Muscle layer of duodenum (tissue), 2 donors: Measurements from ENCODE around the gene PEMT.

ENCODE experiments used
- H3K27ac ChIP-seq: one replicate; pipeline ENCODE4 v1.7.0; 2013; ENCODE audit warnings: mild to moderate bottlenecking, low read length
- H3K27me3 ChIP-seq: one replicate; pipeline ENCODE4 v1.7.0; 2013; ENCODE audit warnings: low read depth, mild to moderate bottlenecking, control low read depth, low read length
- H3K36me3 ChIP-seq, 2 donors: one replicate each; pipeline ENCODE4 v1.7.0; 2013; ENCODE audit warnings: low read length in 2 of 2, control low read depth in 1 of 2, mild to moderate bottlenecking in 1 of 2; ENCODE audit not compliant: insufficient read depth in 2 of 2, control insufficient read depth in 1 of 2
- H3K4me1 ChIP-seq, 2 donors: one replicate each; pipeline ENCODE4 v1.7.0; 2013; ENCODE audit warnings: low read length in 2 of 2, mild to moderate bottlenecking in 2 of 2, control low read depth in 1 of 2, moderate library complexity in 1 of 2; ENCODE audit not compliant: insufficient read depth in 2 of 2, control insufficient read depth in 1 of 2
- H3K4me3 ChIP-seq, 2 donors: one replicate each; pipeline ENCODE4 v1.7.0; 2013; ENCODE audit warnings: low read length in 2 of 2, low read depth in 1 of 2, mild to moderate bottlenecking in 1 of 2
- H3K9me3 ChIP-seq, 2 donors: one replicate each; pipeline ENCODE4 v1.7.0; 2013; ENCODE audit warnings: low read length in 2 of 2, control low read depth in 1 of 2, mild to moderate bottlenecking in 1 of 2; ENCODE audit not compliant: control insufficient read depth in 1 of 2
- donor health status: healthy.

The PEMT gene

DNA sequence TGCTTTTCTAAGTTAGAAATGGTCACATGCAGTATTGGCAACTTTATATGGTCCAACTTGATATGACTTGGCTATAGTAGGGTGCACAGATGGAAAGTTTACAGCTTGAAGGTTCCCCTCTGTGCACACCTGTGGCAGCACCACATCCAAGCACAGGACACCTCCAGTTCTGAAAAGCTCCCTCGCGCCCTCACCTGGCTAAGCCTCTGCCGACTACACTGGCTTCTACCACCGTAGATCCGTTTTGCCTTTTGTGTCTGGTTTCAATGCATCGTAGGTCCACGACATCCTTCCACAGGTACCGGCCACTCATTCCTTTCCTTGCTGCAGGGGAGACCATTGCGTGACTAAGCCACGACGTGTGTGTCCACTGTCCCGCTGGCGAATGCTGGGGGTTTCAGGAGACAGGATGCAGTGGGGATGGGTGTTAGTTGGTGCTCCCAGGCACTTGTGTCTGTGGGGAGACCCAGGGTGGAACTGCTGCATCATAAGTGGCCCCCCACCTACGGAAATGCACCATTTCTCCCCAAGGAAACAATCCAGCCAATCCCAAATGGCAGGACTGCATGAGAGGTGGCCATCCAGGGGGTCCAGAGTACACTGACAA lies 90.4 kb downstream of the PEMT start:
- Histone ChIP-seq H3K27ac (no peak overlapping the region), H3K9me3 (no peaks in the 10 kb centered on the region), H3K27me3 (no peaks in the 10 kb centered on the region), H3K4me3 (no peak overlapping the region), H3K4me1 (peaks cover 0 to 5% of the 10 kb centered on the region in 2 donors), H3K36me3 (no peaks in the 10 kb centered on the region)

DNA sequence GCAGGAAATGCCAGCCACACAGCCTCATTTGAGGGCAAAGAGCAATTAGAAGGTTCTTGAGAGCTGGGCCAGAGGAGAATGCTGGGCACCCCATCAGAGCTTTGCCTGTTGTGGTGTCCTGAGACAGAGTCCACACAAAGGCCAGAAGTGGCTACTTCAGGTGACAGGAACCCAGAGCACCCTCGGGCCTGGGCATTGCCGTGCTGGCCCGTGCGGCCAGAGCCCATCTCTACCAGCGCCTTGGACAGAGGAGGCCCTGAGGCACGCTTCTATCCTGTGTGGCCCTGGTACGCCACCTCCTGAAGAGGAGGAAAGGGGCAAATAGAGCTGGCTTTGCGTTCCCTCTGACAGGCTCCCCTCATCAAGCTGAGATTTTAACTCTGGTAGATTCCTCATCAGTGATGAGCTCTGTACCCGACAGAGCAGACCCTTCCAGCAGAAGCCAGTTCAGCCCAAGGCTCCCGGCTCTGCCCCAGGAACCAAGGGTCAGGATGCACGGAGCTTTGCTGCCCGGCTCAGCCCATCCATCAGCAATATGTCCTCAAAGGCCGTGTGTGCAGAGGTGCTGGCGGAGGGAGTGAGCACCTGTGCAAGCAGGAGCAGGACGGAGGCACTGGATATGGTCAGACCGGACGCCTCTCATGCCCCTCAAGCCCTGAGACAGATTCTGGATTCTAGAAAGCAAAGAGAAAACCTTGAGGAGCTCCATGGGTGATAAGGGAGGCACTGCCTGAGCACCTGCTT lies 91.9 kb downstream of the PEMT start:
- H3K4me1 ChIP-seq, result peaks cover 0 to 20% of the 10 kb centered on the region in 2 donors
- no peaks in the 10 kb centered on the region for H3K36me3 ChIP-seq
- no peaks in the 10 kb centered on the region for H3K9me3 ChIP-seq
- H3K27ac ChIP-seq, result no peak overlapping the region
- no peaks in the 10 kb centered on the region for H3K27me3 ChIP-seq
- no peak overlapping the region for H3K4me3 ChIP-seq

DNA sequence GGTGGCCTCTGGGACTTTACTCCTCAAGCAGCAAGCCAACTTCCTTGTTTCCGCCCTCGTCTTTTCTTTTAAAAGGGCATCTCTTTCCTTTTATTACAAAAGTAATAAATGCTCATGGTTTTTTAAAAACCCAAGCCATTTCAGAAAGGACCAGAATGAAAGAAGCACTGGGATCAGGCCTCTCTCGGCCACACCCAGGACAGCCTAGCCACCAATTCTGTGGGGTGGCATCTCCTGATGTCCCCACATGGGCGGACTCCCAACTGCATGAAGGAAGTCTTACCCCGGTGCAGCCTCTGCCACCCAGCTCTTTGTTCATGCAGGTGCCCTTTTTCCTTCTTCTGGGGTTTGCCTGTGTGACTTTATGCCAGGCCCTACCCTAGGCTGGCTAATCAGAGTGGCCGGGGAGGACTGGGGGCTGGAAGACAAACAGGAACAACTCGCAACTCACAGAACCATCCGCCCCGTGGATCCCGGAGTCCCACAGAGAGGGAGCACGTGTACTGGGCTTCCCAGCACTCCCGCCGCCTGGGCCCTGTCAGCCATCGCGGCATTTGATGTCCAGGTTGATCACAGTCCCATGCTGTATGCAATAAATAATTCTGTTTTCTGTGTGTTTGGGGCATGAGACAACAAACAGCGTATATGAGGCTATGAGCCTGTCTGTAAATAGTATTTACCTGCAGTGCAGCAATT lies 92.8 kb downstream of the PEMT start:
- no peak overlapping the region for H3K27ac ChIP-seq
- H3K36me3 ChIP-seq, result no peaks in the 10 kb centered on the region
- no peak overlapping the region for H3K4me3 ChIP-seq
- no peaks in the 10 kb centered on the region for H3K27me3 ChIP-seq
- peaks cover 0 to 22% of the 10 kb centered on the region in 2 donors for H3K4me1 ChIP-seq
- no peaks in the 10 kb centered on the region for H3K9me3 ChIP-seq

GRCh38 chr17:17497845-17498520 lies 93.5 kb downstream of the PEMT start:
- no peak overlapping the region for H3K27ac ChIP-seq
- no peaks in the 10 kb centered on the region for H3K9me3 ChIP-seq
- no peak overlapping the region for H3K4me3 ChIP-seq
- H3K36me3 ChIP-seq, result peaks cover 0 to under 1% of the 10 kb centered on the region in 2 donors
- H3K27me3 ChIP-seq, result no peaks in the 10 kb centered on the region
- peaks cover 0 to 22% of the 10 kb centered on the region in 2 donors for H3K4me1 ChIP-seq

DNA sequence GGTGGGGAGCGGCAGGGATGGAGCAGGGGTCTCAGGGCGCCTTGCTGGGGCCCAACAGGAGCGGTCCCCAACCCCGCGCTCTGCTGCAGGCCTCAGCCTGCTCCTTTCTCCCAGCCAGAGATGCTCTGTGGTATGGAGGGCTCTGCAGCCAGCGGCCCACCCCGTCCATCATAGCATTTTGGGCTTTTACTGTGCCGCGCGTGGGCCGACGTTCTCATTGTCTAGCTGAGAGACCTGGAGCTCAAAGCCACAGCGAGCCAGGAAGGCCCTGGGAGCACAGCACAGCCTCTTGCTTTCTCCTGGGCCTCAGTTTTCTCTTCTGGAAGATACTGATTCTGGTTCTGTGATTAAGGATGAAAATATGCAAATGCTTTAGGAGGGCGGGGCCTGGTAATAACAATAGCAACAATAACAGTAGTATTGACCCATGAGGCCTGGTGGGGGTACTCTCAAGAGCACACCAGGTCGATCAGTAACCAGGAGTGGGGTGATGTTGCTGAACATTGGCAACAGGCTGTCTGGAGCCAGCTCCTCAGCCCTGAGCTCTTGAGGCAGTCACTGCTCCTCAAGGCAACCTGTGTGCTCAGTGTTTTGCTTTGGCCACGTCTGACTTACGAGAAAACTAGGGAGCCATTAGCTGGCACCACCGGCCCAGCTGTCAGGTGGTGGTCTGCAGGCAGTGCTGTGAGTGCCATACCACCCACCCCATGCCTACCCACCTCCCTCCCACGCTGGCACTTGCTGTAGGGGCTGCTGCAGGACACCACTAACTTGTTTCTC lies 94.3 kb downstream of the PEMT start:
- Histone ChIP-seq H3K27ac (no peak overlapping the region), H3K4me3 (peak overlapping the region in 1 of 2 donors; percentile 71), H3K36me3 (peaks cover 3 to 7% of the 10 kb centered on the region in 2 donors), H3K9me3 (no peaks in the 10 kb centered on the region), H3K4me1 (peaks cover 0 to 22% of the 10 kb centered on the region in 2 donors), H3K27me3 (no peaks in the 10 kb centered on the region)

DNA sequence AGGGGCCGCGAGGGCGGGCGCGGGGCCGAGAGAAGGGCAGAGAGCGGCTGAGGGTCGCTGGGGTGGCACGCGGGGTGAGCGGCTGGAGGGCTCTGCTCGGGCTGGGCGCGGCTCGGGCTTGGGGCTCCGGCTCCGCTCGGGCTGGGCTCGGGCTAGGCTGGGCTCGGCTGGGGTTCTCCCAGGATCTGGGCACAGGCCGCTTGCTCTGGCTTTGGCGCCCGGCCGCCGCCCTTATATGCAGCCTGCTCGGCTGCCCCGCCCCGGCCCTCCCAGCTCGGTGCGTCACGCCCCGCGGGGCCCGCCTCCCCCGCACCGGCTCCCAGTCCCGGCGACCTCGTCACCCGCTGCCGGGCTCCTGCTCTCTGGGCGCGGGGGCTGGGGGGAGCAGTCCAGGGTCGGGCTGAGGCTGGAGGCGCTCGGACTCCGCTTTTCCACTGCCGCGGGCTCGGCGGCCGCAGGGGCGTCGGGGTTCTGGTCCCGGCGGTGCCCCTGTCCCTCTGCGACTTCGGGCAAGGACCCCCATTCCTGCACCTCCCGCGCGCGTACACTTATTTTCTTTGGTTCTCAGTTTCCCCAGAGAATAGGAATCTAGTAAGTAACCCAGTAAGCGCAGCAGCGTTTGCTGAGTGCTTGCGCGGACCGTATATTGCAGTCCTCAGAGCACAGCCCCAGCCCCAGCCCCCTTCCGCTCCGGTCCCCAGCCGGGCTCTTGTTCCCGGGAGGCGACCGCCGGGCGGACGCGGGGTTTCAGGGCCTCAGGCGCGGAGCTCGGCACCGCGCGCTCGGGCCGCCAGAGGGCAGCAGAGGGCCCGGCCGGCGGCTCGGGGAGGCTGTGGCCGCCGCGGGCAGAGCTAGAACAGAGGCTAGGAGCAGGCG lies 95.1 kb downstream of the PEMT start, which contains the start of gene RASD1:
Gene RASD1, minus strand, starts transcription at position 207 of the 876 bp plus-strand sequence. CDS start 214 bp downstream, outside the sequence.
- H3K9me3 ChIP-seq, result no peaks in the 10 kb centered on the region
- peaks cover 0 to 22% of the 10 kb centered on the region in 2 donors for H3K4me1 ChIP-seq
- H3K27ac ChIP-seq, result no peak within 1 kb of the TSS
- no peaks in the 10 kb centered on the region for H3K27me3 ChIP-seq
- H3K4me3 ChIP-seq, result peak within 1 kb of the TSS; percentile 53 to 71
- H3K36me3 ChIP-seq, result peaks cover 11 to 16% of the 10 kb centered on the region in 2 donors

- Histone ChIP-seq H3K27me3 (no peaks in the 10 kb centered on the region), H3K4me3 (peak overlapping the region; percentile 53 to 71), H3K27ac (no peak overlapping the region), H3K4me1 (peaks cover 0 to 22% of the 10 kb centered on the region in 2 donors), H3K36me3 (peaks cover 17 to 23% of the 10 kb centered on the region in 2 donors), H3K9me3 (no peaks in the 10 kb centered on the region)
These were observed 95.8 kb downstream of the PEMT start for GRCh38 chr17:17495536-17496188.

DNA sequence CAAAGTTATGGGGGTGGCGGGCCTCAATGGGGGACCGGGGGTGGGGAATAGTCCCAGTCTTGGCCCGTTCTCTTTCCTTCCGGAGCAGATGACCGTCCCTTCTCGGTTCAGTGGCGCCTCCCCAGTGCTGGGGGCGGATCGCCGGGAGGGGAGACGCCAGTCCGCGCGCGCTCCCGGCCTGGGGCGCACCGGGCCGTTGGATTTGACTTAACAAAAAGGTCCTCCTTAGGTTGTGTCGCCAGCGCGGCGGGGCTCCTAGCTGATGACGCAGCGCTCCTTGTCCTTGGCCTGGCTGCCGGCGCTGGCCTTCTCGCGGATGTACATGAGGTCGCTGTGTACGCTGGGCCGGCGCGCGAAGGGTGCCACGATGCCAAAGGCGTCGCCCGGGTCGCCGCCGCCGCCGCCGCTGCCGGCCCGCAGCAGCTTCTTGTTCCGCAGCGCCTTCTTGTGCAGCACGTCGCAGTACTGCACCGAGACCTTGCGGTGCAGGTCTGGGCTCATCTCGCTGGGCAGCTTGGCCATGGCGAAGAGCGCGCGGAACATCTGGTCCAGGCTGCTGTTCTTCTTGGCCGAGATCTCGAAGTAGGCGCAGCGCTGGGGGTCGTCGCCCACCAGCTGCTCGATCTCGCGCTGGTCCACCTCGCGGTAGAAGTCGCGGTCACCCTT lies 96.5 kb downstream of the PEMT start:
- peaks cover 19 to 26% of the 10 kb centered on the region in 2 donors for H3K36me3 ChIP-seq
- H3K9me3 ChIP-seq, result no peaks in the 10 kb centered on the region
- no peaks in the 10 kb centered on the region for H3K27me3 ChIP-seq
- H3K27ac ChIP-seq, result no peak overlapping the region
- H3K4me3 ChIP-seq, result peak overlapping the region; percentile 53 to 71
- peaks cover 0 to 22% of the 10 kb centered on the region in 2 donors for H3K4me1 ChIP-seq

- Histone ChIP-seq H3K4me1 (peaks cover 0 to 22% of the 10 kb centered on the region in 2 donors), H3K36me3 (peaks cover 19 to 26% of the 10 kb centered on the region in 2 donors), H3K9me3 (no peaks in the 10 kb centered on the region), H3K27ac (no peak overlapping the region), H3K4me3 (peak overlapping the region; percentile 39 to 71), H3K27me3 (no peaks in the 10 kb centered on the region)
These were observed 97.0 kb downstream of the PEMT start for GRCh38 chr17:17494499-17494869.
